Muscle layer of colon (tissue), 2 donors: Measurements from ENCODE around the gene C10orf71.

Source experiments
- H3K27ac ChIP-seq: one replicate; pipeline ENCODE4 v1.7.0; 2013; ENCODE audit warnings: low read depth, mild to moderate bottlenecking, low read length, moderate library complexity
- H3K27me3 ChIP-seq, 2 donors: one replicate each; pipeline ENCODE4 v1.7.0; 2013; ENCODE audit warnings: low read length in 2 of 2, mild to moderate bottlenecking in 2 of 2; ENCODE audit not compliant: insufficient read depth in 2 of 2, control insufficient read depth in 1 of 2
- H3K36me3 ChIP-seq: one replicate; pipeline ENCODE4 v1.7.0; 2013; ENCODE audit warnings: mild to moderate bottlenecking, low read length; ENCODE audit not compliant: insufficient read depth
- H3K4me1 ChIP-seq: one replicate; pipeline ENCODE4 v1.7.0; 2013; ENCODE audit warnings: mild to moderate bottlenecking, low read length; ENCODE audit not compliant: insufficient read depth
- H3K4me3 ChIP-seq, 2 donors: one replicate each; pipeline ENCODE4 v1.7.0; 2013; ENCODE audit warnings: low read length in 2 of 2, low read depth in 1 of 2, mild to moderate bottlenecking in 1 of 2, moderate library complexity in 1 of 2
- H3K9ac ChIP-seq: one replicate; pipeline ENCODE4 v1.7.0; 2013; ENCODE audit warnings: low read length
- H3K9me3 ChIP-seq: one replicate; pipeline ENCODE4 v1.7.0; 2013; ENCODE audit warnings: mild to moderate bottlenecking, low read length
- donor health status: abdominal sarcoma.
- donor health status: Adenocarcinoma of cecum.

The C10orf71 gene

DNA sequence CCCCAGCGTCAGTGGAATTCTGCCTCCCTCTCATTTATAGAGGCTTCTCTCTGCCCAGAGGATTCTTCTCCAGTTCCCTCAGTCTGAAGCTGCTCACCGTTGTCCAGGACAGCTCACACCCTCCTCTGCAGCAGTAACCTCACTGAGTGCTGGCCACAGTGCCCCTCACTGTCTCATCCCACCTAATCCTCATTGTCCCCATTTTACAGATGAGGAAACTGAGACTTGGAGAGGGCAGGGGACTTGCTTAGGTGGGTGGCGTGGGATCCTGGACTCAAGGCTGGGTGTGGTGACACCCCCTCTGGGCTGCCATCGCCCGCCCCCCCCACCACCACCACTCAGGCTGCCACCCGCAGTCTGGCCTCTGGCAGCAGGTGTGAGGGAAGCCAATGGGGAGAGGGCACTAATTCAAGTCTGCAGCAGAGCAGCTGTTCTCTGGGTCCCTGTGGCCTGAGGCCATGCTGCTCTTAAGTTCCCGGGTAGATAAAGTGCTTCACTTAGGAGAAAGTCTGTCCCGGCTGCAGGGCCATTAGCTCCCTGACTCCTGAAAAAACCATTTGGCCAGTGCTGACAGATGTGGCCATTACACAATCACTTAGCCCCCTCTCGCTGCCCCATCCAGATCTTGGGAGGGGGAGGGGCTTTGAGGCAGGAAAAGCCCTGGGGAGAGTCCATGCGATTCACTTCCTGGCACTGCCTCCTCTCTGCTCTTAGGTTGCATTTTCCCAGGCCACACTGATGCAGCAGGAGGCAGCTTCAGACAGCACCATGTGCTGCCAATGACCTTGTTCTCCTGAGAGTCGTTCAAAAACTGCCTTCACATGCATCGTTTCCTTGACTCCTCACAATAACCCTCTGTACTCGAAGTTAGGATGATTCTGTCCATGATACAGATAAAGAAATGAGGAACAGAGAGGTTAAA is 60.6 kb downstream of the C10orf71 start:
- Histone ChIP-seq H3K9me3 (no peaks in the 10 kb centered on the region), H3K4me3 (no peak overlapping the region), H3K4me1 (peaks cover 12% of the 10 kb centered on the region), H3K27me3 (no peaks in the 10 kb centered on the region), H3K27ac (no peak overlapping the region), H3K9ac (no peak overlapping the region), H3K36me3 (no peaks in the 10 kb centered on the region)

- Histone ChIP-seq H3K9ac (no peak overlapping the region), H3K36me3 (no peaks in the 10 kb centered on the region), H3K27ac (no peak overlapping the region), H3K4me3 (no peak overlapping the region), H3K4me1 (peaks cover 12% of the 10 kb centered on the region), H3K27me3 (no peaks in the 10 kb centered on the region), H3K9me3 (no peaks in the 10 kb centered on the region)
Measured at GRCh38 chr10:49360271-49361177, 61.6 kb downstream of the C10orf71 start.

DNA sequence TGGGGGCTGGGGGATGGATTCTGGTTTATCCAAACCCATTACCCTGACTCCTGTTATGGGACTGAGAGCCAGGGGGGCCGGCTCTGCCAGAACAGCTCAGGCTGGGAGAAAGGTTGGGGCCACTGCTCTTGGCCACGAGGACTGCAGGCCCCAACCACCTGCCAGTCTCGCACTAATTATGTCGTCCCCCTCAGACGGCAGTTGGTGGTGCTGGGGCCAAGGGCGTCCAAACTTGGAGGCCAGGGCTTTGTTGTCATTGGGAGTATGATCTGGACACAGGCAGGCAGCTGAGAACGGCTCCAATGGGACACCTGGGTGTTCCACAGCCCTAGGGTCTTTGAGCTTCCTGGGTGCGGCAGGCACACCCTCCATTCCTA is 62.2 kb downstream of the C10orf71 start:
- H3K27me3 ChIP-seq, result no peaks in the 10 kb centered on the region
- no peaks in the 10 kb centered on the region for H3K36me3 ChIP-seq
- H3K4me1 ChIP-seq, result peaks cover 12% of the 10 kb centered on the region
- no peaks in the 10 kb centered on the region for H3K9me3 ChIP-seq
- H3K27ac ChIP-seq, result no peak overlapping the region
- no peak overlapping the region for H3K9ac ChIP-seq
- no peak overlapping the region for H3K4me3 ChIP-seq

DNA sequence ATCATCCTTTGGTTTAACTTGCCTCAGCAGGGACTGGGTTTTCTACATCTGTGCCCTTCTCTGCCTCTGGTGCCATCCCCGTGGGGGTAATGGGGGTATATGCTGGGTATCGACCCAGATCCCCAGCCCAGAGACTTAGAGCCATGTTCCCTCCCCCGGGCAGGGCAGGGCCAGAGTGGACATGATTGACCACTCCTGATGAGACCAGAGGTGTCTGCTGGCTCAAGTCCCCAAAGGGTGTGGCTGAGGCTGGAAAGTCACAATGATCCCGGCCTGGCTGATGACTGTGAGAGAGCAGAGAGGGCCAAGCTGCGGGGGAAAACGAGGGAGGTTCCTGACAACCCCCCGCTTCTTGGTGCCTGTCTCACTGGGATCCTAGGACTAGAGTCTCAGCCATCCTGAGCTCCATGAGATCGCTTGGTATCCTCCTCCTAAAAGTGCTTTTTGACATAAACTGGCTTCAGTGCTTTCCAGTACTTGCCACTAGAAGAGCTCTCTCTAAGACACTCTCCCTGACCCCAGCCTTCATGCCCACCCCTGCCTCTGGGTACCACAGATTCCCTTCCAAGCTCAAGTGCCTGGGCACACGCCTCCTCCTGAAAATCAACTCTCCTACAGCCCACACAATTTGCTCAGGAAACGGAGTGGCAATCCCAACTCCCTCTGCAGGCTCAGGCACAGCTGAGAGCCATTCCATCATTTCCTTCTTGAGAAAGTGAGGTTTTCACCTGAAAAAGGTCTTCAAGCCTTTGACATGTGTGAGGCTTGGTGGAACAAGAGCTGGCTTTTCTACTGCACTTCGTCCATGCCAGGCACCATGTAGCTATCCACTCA is 63.0 kb downstream of the C10orf71 start:
- H3K27ac ChIP-seq, result no peak overlapping the region
- no peak overlapping the region for H3K4me3 ChIP-seq
- no peaks in the 10 kb centered on the region for H3K36me3 ChIP-seq

DNA sequence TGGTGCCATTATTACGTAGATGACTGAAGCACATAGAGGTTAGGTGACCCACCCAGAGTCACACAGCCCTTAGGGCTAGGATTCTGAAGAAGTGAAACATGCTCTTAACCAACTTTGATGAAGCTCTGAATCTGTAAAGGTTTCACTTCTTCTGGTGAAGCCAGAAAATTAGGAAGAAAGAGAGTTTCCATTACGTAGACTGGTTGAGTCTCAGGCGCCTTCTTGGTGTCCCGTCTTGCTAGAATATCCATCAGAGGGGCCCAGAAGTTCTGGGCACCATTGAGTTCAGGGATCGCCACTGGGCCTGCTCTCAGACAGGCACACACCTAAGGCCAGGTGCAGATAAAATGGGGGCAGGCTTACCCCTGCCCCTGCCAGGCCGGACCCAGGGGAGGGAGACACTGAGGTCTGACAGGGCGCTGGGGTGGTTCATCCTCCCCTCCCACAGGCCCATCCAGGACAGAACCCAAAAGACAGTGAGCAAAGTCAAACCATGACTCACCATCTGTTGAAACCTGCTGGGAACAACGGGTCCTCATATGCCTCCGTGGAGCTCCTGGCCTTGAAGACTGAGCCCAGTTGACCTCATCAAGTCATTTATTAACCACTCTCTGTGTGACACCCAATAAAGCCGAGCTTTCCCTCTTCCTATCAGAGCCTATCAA is 63.8 kb downstream of the C10orf71 start:
- Histone ChIP-seq H3K9ac (no peak overlapping the region), H3K27me3 (no peaks in the 10 kb centered on the region), H3K9me3 (no peaks in the 10 kb centered on the region), H3K36me3 (no peaks in the 10 kb centered on the region), H3K27ac (no peak overlapping the region), H3K4me3 (no peak overlapping the region), H3K4me1 (peaks cover 12% of the 10 kb centered on the region)

More for the DNA sequence above, 63.0 kb downstream of the C10orf71 start:
- Histone ChIP-seq H3K9me3 (no peaks in the 10 kb centered on the region), H3K4me1 (peaks cover 12% of the 10 kb centered on the region), H3K9ac (no peak overlapping the region), H3K27me3 (no peaks in the 10 kb centered on the region)

DNA sequence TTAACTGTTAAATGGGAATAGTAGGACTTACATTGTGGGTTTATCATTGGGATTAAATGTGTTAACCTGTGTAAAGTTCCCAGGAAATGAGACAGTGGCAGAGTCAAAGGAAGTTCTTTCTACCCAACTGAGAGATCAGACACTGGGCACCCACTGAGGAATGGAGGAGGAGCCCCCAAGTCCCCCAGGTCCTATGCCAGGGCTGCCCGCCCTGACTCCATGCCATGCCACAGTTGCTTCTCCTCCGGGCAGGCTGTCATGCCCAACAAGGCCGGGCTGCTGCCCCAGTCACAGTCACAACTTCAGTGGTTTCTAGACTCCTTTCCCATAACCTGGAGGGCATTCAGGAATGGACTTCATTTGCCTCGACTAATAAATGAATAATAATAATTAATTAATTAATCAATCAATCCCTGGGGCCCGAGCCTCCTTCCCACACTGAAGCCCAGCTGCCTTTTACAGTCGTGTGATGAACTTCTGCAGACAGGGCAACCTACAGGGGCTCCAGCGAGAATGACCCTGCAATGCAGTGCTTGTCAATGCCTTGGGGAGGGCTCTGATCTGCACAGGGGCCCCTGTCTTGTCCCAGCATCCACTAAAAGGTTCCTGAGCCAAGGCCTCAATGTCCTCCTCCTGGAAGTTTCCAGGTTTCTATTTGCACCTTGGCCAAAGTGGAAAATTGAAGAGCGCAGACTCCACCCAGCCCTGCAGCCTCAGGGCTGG is 64.5 kb downstream of the C10orf71 start:
- Histone ChIP-seq H3K4me3 (no peak overlapping the region), H3K9ac (no peak overlapping the region), H3K27me3 (no peaks in the 10 kb centered on the region), H3K27ac (no peak overlapping the region), H3K36me3 (no peaks in the 10 kb centered on the region), H3K9me3 (no peaks in the 10 kb centered on the region), H3K4me1 (peaks cover 12% of the 10 kb centered on the region)

GRCh38 chr10:49364051-49364450 is 65.1 kb downstream of the C10orf71 start:
- Histone ChIP-seq H3K9ac (no peak overlapping the region), H3K27ac (no peak overlapping the region), H3K36me3 (no peaks in the 10 kb centered on the region), H3K4me1 (peaks cover 12% of the 10 kb centered on the region), H3K9me3 (no peaks in the 10 kb centered on the region), H3K27me3 (no peaks in the 10 kb centered on the region), H3K4me3 (no peak overlapping the region)

DNA sequence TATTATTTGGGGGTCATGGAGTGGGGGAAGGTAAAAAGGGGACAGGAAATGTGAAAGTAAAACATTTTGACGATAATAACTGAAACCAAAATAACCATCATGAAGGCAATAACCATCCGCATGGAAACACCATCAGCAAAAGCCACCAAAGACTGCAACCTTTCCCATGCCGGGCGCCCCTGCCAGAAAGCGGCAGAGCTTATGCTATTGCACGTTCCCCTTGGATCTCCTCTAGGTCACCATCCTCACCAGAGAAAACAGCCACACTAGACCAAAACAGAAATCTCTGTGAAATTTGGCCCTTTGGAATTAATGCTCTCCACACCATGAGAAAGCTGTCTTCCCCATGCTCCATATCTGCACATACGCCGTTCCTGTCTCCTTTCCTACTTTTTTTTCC is 65.8 kb downstream of the C10orf71 start:
- H3K9ac ChIP-seq, result no peak overlapping the region

GRCh38 chr10:49365275-49365674 is 66.3 kb downstream of the C10orf71 start:
- no peaks in the 10 kb centered on the region for H3K36me3 ChIP-seq
- H3K4me1 ChIP-seq, result peaks cover 6% of the 10 kb centered on the region
- no peak overlapping the region for H3K9ac ChIP-seq
- H3K27me3 ChIP-seq, result no peaks in the 10 kb centered on the region
- no peaks in the 10 kb centered on the region for H3K9me3 ChIP-seq
- no peak overlapping the region for H3K4me3 ChIP-seq
- H3K27ac ChIP-seq, result no peak overlapping the region

More for the DNA sequence above, 65.8 kb downstream of the C10orf71 start:
- H3K27me3 ChIP-seq, result no peaks in the 10 kb centered on the region
- no peak overlapping the region for H3K27ac ChIP-seq
- H3K9me3 ChIP-seq, result no peaks in the 10 kb centered on the region
- peaks cover 11% of the 10 kb centered on the region for H3K4me1 ChIP-seq
- H3K36me3 ChIP-seq, result no peaks in the 10 kb centered on the region
- H3K4me3 ChIP-seq, result no peak overlapping the region

DNA sequence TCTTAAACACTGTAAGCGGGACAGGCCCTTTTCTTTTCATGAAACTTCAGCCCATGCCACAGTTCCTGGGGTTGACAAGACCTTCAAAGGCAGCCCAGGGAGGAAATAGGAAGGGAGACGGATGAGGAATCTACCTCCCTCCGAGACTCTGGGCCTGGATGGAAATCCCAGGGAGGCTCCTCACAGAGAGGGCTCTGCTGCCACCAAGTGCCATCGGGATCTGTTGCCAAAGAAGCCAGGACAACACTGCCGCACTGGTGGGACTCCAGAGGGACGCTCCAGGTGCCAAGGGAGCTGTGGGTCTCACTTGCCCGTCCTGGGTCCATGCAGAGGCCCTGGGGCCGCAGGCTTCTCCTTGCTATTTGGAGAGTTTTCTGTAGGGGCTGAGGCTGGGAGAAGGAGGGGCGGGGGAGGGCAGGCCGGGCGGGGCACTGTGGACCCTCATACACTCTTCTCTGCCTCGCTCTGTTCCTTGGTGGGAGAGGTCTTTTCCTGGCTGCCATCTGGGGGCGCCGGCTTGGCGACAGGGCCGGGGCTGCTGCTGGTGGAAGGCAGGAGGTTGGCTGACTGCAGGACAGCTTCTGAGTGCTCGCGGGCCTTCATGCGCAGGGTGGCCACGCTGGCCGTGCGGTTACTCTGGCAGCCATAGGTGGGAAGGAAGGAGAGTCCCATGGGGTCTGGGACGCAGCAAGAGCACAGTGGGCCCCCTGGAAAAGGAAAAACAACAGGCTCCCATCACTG is 66.9 kb downstream of the C10orf71 start:
- H3K4me3 ChIP-seq, result no peak overlapping the region
- H3K9me3 ChIP-seq, result no peaks in the 10 kb centered on the region
- no peak overlapping the region for H3K27ac ChIP-seq
- H3K4me1 ChIP-seq, result peaks cover under 1% of the 10 kb centered on the region
- no peaks in the 10 kb centered on the region for H3K36me3 ChIP-seq
- no peak overlapping the region for H3K9ac ChIP-seq
- H3K27me3 ChIP-seq, result no peaks in the 10 kb centered on the region
